ENCODE results near the gene AKR1A1. TPM values are rescaled to one million over a fixed set of nuclear protein-coding genes. Genes with fewer than 3 reads are reported as not detected.

AKR1A1 gene
- polyA plus RNA-seq, 3 donors: 219 to 245 (median 219) TPM

- no peaks in the 10 kb centered on the region for H3K79me2 ChIP-seq (ENCODE audit: insufficient read depth, low read length)
- peak overlapping the region; percentile 4 to 18 for H3K27ac ChIP-seq (ENCODE audit: low read depth in 1 of 2, low read length in 2 of 2)
- no peaks in the 10 kb centered on the region for H3K36me3 ChIP-seq (replicated peaks in 1 of 2; ENCODE audit: control insufficient read depth in 1 of 2, insufficient read depth in 2 of 2, low read length in 2 of 2)
- no CpG with 5 or more reads among the region's 1 CpG for WGBS (ENCODE audit: insufficient coverage)
- intact Hi-C loops (cut with micrococcal nuclease): no loop called here
- H3K9me3 Mint-ChIP-seq: no peaks in the 10 kb centered on the region
- DNase-seq: peak in 2 of 3 donors; percentile 19 to 25
- no peaks in the 10 kb centered on the region for H3K9me3 ChIP-seq (replicated peaks in 1 of 2; ENCODE audit: control insufficient read depth in 1 of 2, insufficient read depth in 1 of 2, low read length in 2 of 2)
- H3K4me1 Mint-ChIP-seq: peaks cover 51% of the 10 kb centered on the region
- H3K4me3 ChIP-seq (replicated peaks in 1 of 3; ENCODE audit: low read depth in 2 of 3, low read length in 3 of 3): no peak overlapping the region
- no peak overlapping the region for H2AFZ ChIP-seq (ENCODE audit: insufficient read depth, low read depth, low read length, poor library complexity, severe bottlenecking)
- no peaks in the 10 kb centered on the region for H3K27me3 ChIP-seq (ENCODE audit: control insufficient read depth in 2 of 2, insufficient read depth in 2 of 2, low read length in 2 of 2)
- TF ChIP-seq CTCF (IDR thresholded peaks at IDR 0.05): no peak
- H3K27me3 Mint-ChIP-seq (ENCODE audit: low read depth in 3 of 3): peaks cover 3 to 12% (median 6%) of the 10 kb centered on the region in 3 donors
- H3K4me1 ChIP-seq (ENCODE audit: control insufficient read depth in 1 of 2, insufficient read depth in 2 of 2, low read length in 2 of 2): peaks cover 56 to 64% of the 10 kb centered on the region in 2 donors
- no peak overlapping the region for H3K9ac ChIP-seq (ENCODE audit: insufficient read depth, low read length, poor library complexity, severe bottlenecking)
- H3K4me2 ChIP-seq (replicated peaks; ENCODE audit: extremely low read depth, low read length, poor library complexity, severe bottlenecking): peak overlapping the region; percentile 5
- H3K36me3 Mint-ChIP-seq: peaks cover 0 to 2% of the 10 kb centered on the region in 2 donors
- H3K27ac Mint-ChIP-seq: peak overlapping the region; percentile 69 to 99 (median 87)
- H4K20me1 ChIP-seq (ENCODE audit: insufficient read depth, low read length): no peaks in the 10 kb centered on the region
- no peak overlapping the region for H3K4me3 Mint-ChIP-seq
Measured at GRCh38 chr1:45541193-45541592, 9.4 kb upstream of the AKR1A1 start.

- Histone ChIP-seq H3K27ac (ENCODE audit: low read depth in 1 of 2, low read length in 2 of 2) (peak overlapping the region; percentile 94 to 97), H4K20me1 (ENCODE audit: insufficient read depth, low read length) (no peaks in the 10 kb centered on the region), H3K9ac (ENCODE audit: insufficient read depth, low read length, poor library complexity, severe bottlenecking) (no peak overlapping the region), H3K4me1 (ENCODE audit: control insufficient read depth in 1 of 2, insufficient read depth in 2 of 2, low read length in 2 of 2) (peaks cover 56 to 64% of the 10 kb centered on the region in 2 donors), H3K9me3 (replicated peaks in 1 of 2; ENCODE audit: control insufficient read depth in 1 of 2, insufficient read depth in 1 of 2, low read length in 2 of 2) (no peaks in the 10 kb centered on the region), H2AFZ (ENCODE audit: insufficient read depth, low read depth, low read length, poor library complexity, severe bottlenecking) (no peak overlapping the region), H3K4me2 (replicated peaks; ENCODE audit: extremely low read depth, low read length, poor library complexity, severe bottlenecking) (peak overlapping the region; percentile 54), H3K4me3 (replicated peaks in 1 of 3; ENCODE audit: low read depth in 2 of 3, low read length in 3 of 3) (peak overlapping the region in 1 of 3 experiments; percentile 37), H3K36me3 (replicated peaks in 1 of 2; ENCODE audit: control insufficient read depth in 1 of 2, insufficient read depth in 2 of 2, low read length in 2 of 2) (no peaks in the 10 kb centered on the region), H3K79me2 (ENCODE audit: insufficient read depth, low read length) (no peaks in the 10 kb centered on the region), H3K27me3 (ENCODE audit: control insufficient read depth in 2 of 2, insufficient read depth in 2 of 2, low read length in 2 of 2) (no peaks in the 10 kb centered on the region)
- Mint-ChIP-seq H3K27ac (peak overlapping the region; percentile 88 to 99 (median 93)), H3K4me3 (peak overlapping the region in 1 of 2 donors; percentile 71), H3K4me1 (peaks cover 51% of the 10 kb centered on the region), H3K9me3 (no peaks in the 10 kb centered on the region), H3K27me3 (ENCODE audit: low read depth in 3 of 3) (peaks cover 5 to 13% (median 7%) of the 10 kb centered on the region in 3 donors), H3K36me3 (peaks cover 0 to 2% of the 10 kb centered on the region in 2 donors)
- peak; percentile 63 to 82 (median 69) for DNase-seq
- 0% methylated on average over 2 of the region's 4 CpGs for WGBS (ENCODE audit: insufficient coverage)
- no peak for TF ChIP-seq CTCF (IDR thresholded peaks at IDR 0.05)
- intact Hi-C loops (cut with micrococcal nuclease): no loop called here
Measured at GRCh38 chr1:45542591-45542990, 8.0 kb upstream of the AKR1A1 start.
